T-helper 22 cell (primary cell): Measurements from ENCODE around the gene TSPAN3.

Experiments used
- DNase-seq: peaks from one replicate; pipeline ENCODE4 v3.0.0-alpha.2; 2020; ENCODE audit warnings: low read depth

The TSPAN3 gene

GRCh38 chr15:77053709-77054108, 17.2 kb downstream of the TSPAN3 start:
- DNase-seq, result no peak

- no peak for DNase-seq
These were observed 18.4 kb downstream of the TSPAN3 start for GRCh38 chr15:77052556-77052955.

- DNase-seq, result no peak
These were observed 22.6 kb downstream of the TSPAN3 start for GRCh38 chr15:77048135-77048876.

GRCh38 chr15:77046704-77047412, 24.1 kb downstream of the TSPAN3 start:
- DNase-seq, result no peak

- DNase-seq, result no peak
These were observed 24.9 kb downstream of the TSPAN3 start for GRCh38 chr15:77045985-77046384.

- no peak for DNase-seq
These were observed 26.5 kb downstream of the TSPAN3 start for GRCh38 chr15:77044228-77045042.

- no peak for DNase-seq
These were observed 27.7 kb downstream of the TSPAN3 start for GRCh38 chr15:77042955-77043920.

- DNase-seq, result no peak
These were observed 28.5 kb downstream of the TSPAN3 start for GRCh38 chr15:77042245-77042919.

- DNase-seq, result no peak
These were observed 30.2 kb downstream of the TSPAN3 start for GRCh38 chr15:77040673-77041072.

- DNase-seq, result no peak
These were observed 31.1 kb downstream of the TSPAN3 start for GRCh38 chr15:77039848-77040247.

- DNase-seq, result no peak
These were observed 31.7 kb downstream of the TSPAN3 start for GRCh38 chr15:77039217-77039533.

GRCh38 chr15:77038312-77039216, 32.3 kb downstream of the TSPAN3 start:
- DNase-seq, result no peak

- DNase-seq, result no peak
These were observed 33.3 kb downstream of the TSPAN3 start for GRCh38 chr15:77037388-77038209.

- no peak for DNase-seq
These were observed 34.1 kb downstream of the TSPAN3 start for GRCh38 chr15:77036537-77037387.

- no peak for DNase-seq
These were observed 34.9 kb downstream of the TSPAN3 start for GRCh38 chr15:77035999-77036471.

- no peak for DNase-seq
These were observed 35.3 kb downstream of the TSPAN3 start for GRCh38 chr15:77035584-77035983.

- no peak for DNase-seq
These were observed 36.0 kb downstream of the TSPAN3 start for GRCh38 chr15:77034695-77035489.
